GM19455 (cell line): ENCODE results near the gene ACBD6.
"Not testable (repeated sequence)": the region's sequence is repeated elsewhere in the genome, so short reads cannot be mapped to it uniquely, and the experiment has no call there.

Experiments
- ATAC-seq: cut with Tn5 transposase; IDR thresholded peaks from one replicate; pipeline ENCODE4 v1.9.1; 2021; ENCODE audit not compliant: unreplicated experiment

The ACBD6 gene

GRCh38 chr1:180489976-180490375 is 12.4 kb downstream of the ACBD6 start:
- ATAC-seq, result no peak

DNA sequence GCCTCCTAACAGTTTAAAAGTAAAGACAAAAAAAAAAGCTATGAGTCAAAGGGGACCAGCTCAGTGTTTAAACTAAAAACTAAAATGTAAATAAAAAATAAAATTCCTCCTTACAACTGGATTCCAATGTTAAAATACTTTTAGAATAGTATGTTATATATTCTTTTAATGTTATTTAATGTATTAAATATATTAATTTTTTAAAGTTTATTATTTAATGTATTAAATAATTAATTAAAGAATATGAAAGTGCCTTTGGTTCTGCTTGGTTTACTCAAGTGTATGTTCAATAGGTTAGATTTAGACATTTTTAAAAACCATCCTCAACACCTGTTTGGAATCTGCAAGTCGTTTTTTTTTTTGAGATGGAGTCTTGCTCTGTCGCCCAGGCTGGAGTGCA is 13.1 kb downstream of the ACBD6 start:
- no peak for ATAC-seq

DNA sequence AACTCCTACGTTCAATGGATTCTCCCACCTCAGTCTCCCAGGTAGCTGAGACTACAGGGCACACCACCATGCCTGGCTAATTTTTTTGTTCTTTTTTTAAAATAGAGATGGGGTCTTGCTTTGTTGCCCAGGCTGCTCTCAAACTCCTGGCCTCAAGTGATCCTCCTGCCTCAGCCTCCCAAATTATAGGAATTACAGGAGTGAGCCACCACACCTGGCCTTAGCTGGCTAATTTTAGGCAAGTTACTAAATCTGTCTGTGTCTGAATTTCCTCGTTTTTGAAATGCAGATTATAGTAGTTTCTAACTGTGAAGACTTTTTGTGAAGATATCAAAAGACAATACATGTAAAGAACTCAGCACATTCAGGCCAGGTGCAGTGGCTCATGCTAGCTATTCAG is 13.7 kb downstream of the ACBD6 start:
- ATAC-seq, result no peak

DNA sequence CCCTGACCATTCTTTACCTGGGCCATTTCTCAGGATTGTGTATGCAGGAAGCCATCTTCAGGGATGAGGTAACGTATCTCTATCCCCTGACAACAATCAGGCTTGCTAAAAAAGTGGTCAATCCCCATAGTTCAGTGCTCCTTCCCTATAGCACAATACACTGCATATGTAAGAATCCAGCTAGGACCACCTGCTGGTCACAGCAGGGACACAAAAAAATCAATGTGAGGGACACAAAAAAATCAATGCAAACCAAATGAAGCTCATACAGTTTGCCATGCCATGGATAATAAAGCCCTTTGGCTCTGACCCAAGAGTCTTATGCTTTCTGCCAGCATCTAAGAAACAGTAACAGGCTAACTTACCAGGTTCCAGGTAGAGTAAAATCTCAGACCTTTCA is 16.3 kb downstream of the ACBD6 start:
- no peak for ATAC-seq

- ATAC-seq, result no peak
These were observed 17.9 kb downstream of the ACBD6 start for GRCh38 chr1:180484490-180484889.

DNA sequence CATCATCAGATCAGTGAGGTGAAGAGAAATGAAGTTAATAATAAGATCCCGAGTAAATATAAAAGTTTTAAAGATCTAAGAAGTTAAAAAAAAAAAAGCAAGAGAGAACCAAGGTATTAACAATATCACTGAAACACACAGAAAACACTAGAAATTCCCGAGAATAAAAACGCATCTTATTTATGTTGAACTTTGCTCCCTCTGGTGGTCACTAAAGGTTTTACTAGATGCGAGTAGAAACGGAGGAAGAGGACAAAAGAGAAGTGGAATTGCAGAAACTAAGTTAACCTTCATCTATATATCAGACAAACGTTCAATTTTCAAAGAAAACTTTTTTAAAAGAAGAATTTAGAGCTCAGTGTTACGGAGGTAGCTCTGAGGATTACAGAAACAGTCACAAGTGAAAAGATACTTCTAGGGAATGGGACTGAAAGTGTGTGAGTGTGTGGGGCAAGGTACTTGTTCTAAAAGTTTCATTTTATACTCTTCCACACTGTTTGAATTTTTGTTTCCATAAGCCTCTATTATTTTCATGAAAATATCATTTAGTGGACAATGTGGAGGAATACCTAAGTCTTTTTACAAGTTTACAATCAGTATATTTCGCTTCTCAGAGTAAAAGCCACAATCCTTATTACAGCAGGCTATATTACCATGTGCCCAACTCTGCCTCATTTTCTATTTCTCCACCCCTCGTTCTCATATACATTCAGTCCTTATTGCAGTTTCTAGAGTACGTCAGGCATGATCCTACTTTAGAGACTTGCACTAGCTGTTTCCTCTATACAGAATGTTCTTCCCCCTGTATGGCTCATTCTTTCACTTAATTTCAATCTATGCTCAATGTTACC is 19.7 kb downstream of the ACBD6 start:
- ATAC-seq, result no peak

DNA sequence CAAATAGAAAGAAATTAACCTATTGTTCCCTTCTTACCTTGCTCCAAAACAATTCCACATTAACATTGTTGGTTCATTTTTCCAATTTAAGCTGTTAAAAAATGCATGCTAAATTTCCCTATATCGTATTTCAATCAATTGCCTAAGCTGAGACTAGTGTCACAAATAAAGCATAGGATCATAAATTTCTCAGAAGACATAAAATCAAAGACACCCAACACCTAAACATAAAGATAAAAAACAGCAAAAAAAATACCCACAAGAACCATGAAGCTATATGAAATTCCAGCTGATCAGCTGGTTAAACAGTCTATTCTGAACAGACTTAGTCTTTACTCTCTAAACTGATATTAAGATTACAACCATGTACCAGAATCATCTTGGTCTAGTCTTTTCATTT is 32.3 kb downstream of the ACBD6 start:
- no peak for ATAC-seq

DNA sequence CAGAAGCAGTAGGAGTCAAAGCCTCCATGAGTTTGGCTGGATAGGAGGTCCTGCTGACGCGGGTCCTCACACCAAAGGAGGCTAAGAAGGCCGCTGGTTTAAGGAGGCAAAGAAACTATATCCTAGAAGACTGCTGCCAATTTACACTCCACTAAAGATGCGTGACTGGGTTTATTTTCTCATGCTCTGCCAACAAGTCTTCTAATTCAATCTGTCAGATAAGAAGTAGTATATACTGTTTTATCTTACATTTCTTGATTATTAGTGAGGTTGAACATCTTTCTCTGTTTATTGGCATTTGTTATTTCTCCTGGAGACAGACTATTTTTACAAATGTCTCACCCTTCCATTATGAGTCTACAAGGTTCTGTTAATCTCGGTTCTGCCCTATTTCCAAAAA is 34.1 kb downstream of the ACBD6 start:
- no peak for ATAC-seq

GRCh38 chr1:180462102-180462501 is 40.3 kb downstream of the ACBD6 start:
- ATAC-seq, result no peak

DNA sequence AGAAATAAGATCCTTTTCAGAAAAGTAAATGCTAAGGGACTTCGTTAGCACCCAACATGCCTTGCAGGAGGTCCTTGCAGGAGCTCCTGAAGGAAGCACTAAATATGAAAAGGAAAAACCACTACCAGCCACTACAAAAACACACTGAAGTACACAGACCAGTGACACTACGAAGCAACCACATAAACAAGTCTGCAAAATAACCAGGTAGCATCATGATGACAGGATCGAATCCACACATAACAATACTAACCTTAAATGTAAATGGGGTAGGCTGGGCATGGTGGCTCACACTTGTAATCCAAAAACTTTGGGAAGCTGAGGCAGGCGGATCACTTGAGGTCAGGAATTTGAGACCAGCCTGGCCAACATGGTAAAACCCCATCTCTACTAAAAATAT is 40.7 kb downstream of the ACBD6 start:
- ATAC-seq, result not testable (repeated sequence)

DNA sequence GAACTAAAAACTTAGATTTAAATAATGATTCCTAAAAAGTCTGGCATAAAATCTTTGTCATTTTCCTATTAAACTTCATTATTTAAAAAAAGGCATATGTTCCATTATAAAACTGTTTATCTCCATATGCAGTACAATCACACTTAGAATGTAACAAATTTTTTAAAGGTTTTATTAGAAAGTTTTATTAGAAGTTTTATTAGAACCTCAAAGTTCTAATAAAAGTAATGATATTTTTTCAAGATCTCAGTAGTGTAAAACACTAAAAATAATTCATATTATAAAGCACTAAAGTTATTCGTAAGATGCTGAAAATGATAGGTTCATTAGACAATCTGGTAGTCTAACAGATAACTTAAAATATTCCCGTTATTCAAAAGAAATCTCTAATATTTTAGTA is 43.6 kb downstream of the ACBD6 start:
- ATAC-seq, result no peak

- no peak for ATAC-seq
These were observed 46.2 kb downstream of the ACBD6 start for GRCh38 chr1:180456191-180456590.

DNA sequence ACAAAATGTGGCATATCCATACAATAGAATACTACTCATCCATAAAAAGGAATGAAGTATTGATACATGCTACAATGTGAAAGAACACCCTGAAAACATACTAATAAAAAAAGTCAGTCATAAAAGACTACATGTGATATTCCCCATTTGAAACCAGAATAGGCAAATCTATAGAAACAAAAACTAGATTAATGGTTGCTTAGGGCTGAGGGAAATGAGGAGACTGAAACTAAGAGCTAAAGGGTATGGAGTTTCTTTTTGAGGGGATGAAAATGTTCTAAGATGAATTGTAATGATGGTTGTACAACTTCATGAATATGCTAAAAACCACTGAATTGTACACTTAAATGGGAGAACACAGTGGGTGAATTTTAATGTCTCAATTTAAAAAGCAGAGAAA is 50.9 kb downstream of the ACBD6 start:
- ATAC-seq, result no peak

DNA sequence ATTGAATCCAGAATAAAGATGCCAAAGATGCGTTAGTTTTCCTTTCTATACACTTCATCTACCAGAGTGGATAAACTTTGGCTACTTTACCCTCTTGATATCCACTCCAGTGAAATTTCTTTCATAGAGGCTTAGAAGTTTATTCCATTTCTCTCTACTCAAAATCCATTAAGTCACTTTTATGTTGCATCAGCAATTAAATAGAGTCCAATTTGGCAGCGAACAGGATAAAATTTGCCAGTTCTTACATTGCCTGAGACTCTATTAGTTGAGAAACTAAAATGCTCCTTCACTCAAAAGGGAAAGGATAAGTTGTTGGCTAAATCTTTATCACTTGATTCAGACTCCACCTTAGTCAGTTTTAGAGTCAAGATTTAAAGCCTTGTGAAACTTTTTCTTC is 57.9 kb downstream of the ACBD6 start:
- ATAC-seq, result no peak

DNA sequence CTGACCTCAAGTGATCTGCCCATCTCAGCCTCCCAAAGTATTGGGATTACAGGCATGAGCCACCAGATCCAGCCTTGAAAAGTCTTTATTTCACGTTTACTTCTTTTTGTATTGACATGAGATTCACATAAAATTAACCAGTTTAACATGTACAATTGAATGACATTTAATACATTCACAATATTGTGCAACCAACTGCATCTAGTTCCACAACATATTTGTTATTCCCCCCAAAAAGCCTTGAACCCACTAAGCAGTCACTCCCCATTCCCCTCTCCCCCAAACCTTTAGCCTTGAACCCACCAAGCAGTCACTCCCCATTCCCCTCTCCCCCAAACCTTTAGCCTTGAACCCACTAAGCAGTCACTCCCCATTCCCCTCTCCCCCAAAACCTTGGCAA is 62.0 kb downstream of the ACBD6 start:
- no peak for ATAC-seq

DNA sequence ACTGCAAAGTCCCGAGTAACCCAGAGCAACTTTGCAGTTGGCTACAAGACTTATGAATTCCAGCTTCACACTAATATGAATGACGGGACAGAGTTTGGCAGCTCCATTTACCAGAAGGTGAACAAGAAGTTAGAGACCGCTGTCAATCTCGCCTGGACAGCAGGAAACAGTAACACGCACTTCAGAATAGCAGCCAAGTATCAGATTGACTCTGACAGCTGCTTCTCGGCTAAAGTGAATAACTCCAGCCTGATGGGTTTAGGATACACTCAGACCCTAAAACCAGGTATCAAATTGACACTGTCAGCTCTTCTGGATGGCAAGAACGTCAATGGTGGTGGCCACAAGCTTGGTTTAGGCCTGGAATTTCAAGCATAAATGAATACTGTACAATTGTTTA is 66.8 kb downstream of the ACBD6 start:
- no peak for ATAC-seq

DNA sequence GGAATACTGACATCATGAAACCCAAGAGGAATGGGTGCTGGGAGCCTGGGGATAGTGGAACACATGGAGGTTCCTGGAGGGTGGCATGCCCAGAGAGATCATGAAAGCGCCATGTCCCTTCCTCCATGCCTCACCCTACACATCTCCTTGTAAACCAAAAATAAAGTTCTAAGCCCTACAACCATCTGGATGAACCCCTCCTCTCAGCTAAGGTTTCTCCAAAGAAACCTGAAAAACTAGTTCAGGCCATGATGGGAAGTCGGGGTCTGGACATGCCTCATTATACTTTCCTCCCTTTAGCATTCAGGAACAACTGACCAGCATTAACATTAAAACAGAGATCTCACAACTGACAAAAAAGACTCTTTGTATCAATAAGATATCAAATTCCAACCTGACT is 68.5 kb downstream of the ACBD6 start:
- no peak for ATAC-seq

DNA sequence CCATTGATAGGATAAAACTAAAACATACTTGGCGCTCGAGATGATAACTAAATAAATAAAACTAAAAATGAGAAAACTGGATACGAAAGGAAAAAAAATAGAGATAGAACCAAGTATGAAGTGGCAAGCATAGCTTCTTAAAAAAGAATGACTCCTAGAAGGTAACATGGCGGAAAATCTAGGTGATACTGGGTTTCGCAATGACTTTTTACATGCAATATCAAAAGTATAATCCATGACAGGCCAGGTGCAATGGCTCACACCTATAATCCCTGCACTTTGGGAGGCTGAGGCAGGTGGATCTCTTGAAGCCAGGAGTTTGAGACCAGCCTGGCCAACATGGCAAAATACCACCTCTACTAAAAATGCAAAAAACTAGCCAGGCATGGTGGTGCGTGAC is 70.7 kb downstream of the ACBD6 start:
- ATAC-seq, result no peak

GRCh38 chr1:180428782-180429695 is 73.3 kb downstream of the ACBD6 start:
- no peak for ATAC-seq

- no peak for ATAC-seq
These were observed 76.4 kb downstream of the ACBD6 start for GRCh38 chr1:180425952-180426351.

DNA sequence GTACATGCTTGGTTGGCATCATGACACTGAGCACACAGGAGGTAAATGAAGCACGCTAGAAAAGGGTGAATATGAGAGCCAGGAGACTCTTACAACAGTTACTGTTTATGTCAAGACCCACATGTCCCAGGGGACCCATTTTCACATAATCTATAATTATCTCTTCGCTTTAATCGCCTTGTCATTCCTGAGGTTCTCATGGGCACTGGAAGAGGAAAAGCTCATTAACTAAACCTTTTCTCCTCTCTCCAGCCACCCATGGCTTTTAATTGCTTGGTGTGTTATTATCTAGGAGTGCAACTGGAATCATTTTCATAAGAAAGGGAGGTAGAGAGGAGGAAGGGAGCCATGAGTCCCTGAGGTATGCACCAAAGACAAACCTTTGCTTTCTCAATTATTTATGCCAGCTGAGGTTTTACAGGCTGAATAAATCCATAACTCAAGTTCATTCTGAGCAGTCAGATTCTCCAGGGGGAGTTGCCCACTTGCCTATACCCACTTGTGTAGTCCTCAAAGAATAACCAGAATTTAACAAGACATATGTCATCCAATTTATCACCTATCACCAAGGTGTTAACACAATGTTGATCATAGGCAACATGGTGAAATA is 77.4 kb downstream of the ACBD6 start:
- no peak for ATAC-seq

DNA sequence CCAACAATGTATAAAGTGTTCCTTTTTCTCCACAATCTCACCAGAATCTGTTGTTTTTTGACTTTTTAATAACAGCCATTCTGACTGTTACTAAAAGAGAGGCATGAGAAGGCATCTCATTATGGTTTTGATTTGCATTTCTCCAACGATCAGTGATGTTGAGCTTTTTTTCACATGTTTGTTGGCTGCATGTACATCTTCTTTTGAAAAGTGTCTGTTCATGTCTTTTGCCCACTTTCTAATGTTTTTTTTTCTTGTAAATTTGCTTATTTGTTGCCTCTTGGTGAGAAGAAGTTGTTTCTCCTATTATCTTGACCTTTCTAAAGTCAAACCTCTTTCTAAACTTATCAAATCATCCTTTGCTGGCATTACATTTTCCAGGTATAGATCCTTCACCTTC is 80.8 kb downstream of the ACBD6 start:
- ATAC-seq, result no peak
